D721Med (cell line): Measurements from ENCODE around the gene SLC6A20.
A peak's percentile ranks its signal among the peaks of the same experiment; 100 is the strongest.

Source experiments
- DNase-seq: peaks from one replicate; pipeline ENCODE4 v3.0.0; 2011; ENCODE audit warnings: low spot score; ENCODE audit not compliant: insufficient read length
- FAIRE-seq: peaks from 2 replicates; lab custom pipeline; 2011; peaks lifted over from hg19 to GRCh38; lab: Jason Lieb, UNC
- CTCF ChIP-seq: IDR thresholded peaks from 2 replicates; pipeline ENCODE4 v1.5.1; 2012; ENCODE audit warnings: mild to moderate bottlenecking, control low read depth; ENCODE audit not compliant: insufficient read depth; ENCODE audit errors: missing control alignments

Gene SLC6A20, protein sequence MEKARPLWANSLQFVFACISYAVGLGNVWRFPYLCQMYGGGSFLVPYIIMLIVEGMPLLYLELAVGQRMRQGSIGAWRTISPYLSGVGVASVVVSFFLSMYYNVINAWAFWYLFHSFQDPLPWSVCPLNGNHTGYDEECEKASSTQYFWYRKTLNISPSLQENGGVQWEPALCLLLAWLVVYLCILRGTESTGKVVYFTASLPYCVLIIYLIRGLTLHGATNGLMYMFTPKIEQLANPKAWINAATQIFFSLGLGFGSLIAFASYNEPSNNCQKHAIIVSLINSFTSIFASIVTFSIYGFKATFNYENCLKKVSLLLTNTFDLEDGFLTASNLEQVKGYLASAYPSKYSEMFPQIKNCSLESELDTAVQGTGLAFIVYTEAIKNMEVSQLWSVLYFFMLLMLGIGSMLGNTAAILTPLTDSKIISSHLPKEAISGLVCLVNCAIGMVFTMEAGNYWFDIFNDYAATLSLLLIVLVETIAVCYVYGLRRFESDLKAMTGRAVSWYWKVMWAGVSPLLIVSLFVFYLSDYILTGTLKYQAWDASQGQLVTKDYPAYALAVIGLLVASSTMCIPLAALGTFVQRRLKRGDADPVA

GRCh38 chr3:45795882-45796765, at the start of gene SLC6A20:
SLC6A20 (minus strand) TSS chr3:45796536; CDS start chr3:45796419, 117 bp downstream.
- no peak for FAIRE-seq

DNA sequence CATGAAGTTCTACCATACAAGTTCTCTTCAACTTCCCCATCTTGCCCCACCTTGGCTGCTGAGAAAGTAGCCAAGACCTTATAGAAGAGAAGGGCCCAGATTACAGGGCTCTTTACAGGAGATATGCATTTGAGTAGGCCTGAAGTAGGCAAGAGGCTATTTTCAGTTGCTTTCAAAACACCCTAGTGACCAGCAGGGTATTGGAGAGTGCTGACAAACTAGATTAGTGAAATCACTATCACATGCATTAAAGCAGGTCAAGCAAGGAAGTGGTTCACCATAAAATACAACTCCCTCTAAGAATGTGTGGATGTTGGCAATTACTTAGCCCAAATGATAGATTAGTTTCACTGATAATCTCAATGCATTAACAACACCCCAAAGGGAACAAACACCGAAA, 48.3 kb upstream of the SLC6A20 start:
- FAIRE-seq (no peak), DNase-seq (no peak)
- no peak for TF ChIP-seq CTCF

More at GRCh38 chr3:45795882-45796765, at the start of gene SLC6A20:
- DNase-seq, result no peak
- TF ChIP-seq CTCF, result no peak

DNA sequence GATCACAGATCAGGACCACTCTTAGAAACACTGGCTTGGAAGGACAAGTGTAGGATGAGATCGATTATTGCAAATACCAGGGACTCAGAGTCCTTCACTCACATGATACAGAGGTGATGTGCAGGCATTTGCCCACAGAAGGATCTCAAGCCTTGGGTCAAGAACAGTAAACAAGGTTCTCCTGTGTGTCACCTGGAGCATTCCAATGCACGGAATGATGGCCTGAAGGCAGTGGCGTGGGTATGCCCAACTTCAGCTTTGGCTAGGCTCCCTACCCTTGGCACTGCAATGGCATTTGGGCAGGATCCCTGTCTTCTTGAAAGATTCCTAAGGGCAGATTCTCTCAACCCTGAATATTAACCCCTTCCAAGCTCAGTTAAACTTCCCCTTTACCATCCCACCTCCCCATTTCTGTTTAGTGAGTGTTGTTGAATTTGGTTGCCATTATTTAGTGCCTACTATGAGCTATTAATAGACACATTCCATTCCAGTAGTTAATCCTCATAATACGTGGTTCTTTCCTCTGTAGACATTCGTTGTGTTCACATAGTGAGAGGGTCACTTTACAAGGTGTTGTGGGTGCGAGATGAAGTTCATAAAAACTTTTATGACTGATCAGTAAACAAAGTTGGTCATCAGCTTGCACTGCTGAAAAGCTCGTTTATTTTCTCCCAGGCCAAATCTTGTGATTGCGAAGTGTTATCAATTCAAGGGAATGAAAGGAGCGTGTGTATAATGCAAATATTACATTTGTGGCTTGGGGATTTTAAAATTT, 46.7 kb upstream of the SLC6A20 start:
- no peak for TF ChIP-seq CTCF
- FAIRE-seq, result no peak
- DNase-seq, result no peak

DNA sequence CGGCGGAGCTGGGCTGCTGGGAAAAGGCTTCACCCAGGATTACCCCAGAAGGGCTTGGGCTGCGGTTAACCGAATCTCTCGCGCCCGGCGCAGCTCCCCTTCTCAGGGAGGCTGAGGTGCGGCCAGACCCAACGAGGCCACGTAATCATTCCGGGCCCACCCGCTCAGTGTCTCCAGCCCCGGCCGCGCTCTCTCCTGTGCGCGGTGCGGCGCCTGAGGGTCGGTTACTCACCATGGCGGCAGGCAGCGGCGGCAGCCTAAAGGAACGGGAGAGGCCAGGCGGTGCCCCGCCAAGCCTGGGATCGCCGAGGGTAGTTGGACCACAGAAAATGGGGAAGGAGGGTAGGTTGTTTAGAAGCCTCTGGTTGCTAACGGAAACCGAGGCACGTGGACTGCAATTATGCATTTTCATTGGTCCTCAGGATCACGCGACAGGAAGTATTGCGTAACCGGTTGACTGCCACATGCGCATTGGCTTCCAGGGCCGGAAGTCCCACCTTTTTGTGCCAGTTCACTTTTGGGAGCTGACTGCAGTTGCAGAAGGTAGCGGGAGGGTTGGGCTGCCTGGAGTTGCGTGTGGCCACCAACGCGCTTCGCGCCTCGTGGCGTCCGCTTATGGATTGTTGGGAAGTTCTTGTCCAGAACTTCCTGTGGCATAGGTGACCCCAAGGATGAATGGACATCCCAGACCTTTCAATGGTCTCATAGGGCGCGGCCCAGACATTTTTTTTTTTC, 45.6 kb upstream of the SLC6A20 start, which contains the start of gene LZTFL1:
Gene LZTFL1 (minus strand): TSS at position 363 of the 735 bp plus-strand sequence. CDS start 128 bp downstream, at position 235.
- no peak for TF ChIP-seq CTCF
- FAIRE-seq (peak; percentile 92), DNase-seq (peak; percentile 73)

DNA sequence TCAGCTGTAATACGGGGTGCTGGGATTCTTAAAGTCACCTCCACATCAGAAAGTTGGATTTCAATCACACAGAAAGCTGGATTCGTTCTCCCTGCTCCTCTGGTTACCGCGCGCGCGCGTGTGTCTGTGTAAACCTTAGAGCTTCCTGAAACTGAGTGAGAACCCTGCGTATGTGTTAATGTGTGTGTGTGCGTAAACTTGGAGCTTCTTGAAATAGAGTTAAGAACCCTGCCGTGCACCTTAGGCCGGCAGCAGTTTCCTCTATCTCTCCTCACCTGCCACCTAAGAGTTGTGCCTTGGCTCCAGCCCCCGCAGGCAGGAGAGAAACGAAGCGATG, 45.1 kb upstream of the SLC6A20 start:
- TF ChIP-seq CTCF, result no peak
- no peak for FAIRE-seq
- DNase-seq, result no peak

DNA sequence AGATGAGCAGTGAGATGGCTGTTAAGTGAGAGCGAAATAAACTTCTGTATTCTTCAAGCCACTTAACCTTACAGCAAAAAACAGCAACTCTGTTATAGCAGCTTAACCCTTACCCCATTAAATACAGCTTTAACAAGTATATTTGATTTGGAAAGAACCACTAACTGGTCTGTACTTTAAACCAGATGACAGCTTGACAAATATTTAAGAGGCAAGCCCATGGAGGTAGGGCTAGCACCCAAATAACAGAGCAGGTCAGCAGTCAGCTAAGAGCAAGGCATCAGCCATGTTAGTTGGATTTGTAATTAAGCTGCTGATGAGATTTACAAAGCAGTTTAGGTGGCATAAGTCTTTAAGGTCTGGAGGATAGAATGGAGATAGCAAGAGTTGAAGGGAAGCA, 42.1 kb upstream of the SLC6A20 start:
- no peak for FAIRE-seq
- TF ChIP-seq CTCF, result no peak
- no peak for DNase-seq
